ENCODE measurements around the gene CERK.

Gene CERK

DNA sequence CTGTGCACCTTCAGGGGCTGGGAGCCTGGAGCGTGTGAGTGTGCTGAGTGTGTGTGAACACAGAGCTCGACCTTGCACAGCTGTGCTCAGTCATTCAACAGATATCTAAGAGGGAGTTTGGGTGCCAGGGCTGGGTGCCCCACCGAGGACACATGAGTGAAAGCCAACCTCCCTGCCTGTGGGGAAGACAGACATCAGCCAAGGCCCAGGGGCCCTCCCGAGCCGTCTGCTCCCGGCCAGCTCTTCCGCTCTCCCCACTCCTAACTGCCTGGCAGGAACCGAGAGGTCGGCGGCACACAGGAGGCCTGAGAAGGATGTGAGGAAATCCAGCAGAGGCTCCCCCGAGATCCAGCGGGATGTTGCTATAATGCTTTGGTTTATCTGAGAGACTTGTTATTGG is 32.0 kb downstream of the CERK start:
- TF ChIP-seq, protein P1, sequence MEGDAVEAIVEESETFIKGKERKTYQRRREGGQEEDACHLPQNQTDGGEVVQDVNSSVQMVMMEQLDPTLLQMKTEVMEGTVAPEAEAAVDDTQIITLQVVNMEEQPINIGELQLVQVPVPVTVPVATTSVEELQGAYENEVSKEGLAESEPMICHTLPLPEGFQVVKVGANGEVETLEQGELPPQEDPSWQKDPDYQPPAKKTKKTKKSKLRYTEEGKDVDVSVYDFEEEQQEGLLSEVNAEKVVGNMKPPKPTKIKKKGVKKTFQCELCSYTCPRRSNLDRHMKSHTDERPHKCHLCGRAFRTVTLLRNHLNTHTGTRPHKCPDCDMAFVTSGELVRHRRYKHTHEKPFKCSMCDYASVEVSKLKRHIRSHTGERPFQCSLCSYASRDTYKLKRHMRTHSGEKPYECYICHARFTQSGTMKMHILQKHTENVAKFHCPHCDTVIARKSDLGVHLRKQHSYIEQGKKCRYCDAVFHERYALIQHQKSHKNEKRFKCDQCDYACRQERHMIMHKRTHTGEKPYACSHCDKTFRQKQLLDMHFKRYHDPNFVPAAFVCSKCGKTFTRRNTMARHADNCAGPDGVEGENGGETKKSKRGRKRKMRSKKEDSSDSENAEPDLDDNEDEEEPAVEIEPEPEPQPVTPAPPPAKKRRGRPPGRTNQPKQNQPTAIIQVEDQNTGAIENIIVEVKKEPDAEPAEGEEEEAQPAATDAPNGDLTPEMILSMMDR (IDR thresholded peaks at IDR 0.05; ENCODE audit: low read depth, low read length): no peak
- no peak for DNase-seq (ENCODE audit: extremely low read depth, low read depth)

- TF ChIP-seq, protein P1 (IDR thresholded peaks at IDR 0.05; ENCODE audit: low read depth, low read length): no peak
- DNase-seq (ENCODE audit: extremely low read depth, low read depth): no peak
Measured at GRCh38 chr22:46703996-46704370, 34.1 kb downstream of the CERK start.

DNA sequence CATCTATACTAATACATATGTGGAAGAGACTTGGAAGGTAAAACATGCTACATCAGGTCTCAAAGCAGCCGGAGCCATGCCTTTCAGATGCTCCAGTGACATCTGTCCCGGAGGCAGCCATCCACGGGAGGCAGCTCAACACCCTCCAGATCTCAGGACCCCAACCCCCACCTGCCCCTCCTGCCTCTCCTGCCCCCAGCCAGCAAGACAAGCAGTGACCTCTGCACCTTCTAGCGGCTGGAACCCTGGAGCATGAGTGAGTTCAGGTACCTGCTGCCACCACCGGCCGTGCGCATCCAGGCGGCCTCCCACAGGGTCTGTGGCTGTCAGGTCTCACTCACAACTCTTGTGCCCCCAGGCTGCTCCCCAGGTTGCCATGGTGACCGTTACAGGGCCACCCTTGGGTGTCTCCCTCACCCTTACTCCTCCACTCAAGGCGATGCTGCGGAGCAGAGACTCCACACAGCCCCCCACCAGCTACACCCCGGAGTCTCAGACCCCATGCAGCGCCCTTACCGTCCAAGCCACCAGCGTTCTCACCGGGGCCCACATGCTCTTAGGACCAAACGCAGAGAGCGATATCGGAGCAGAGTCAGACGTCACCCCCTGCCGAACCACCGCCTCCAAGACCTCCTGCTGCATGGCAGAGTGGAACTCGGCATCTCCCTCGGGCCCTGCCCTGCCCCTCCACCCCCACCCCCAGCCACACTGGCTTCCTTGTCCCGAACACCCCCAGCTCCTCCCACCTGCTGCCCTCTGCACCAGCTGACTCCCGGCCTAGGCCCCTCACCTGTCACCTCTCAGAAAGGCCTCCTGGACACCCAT is 34.7 kb downstream of the CERK start:
- DNase-seq (ENCODE audit: extremely low read depth, low read depth): no peak
- TF ChIP-seq, protein P1 (IDR thresholded peaks at IDR 0.05; ENCODE audit: low read depth, low read length): no peak

DNA sequence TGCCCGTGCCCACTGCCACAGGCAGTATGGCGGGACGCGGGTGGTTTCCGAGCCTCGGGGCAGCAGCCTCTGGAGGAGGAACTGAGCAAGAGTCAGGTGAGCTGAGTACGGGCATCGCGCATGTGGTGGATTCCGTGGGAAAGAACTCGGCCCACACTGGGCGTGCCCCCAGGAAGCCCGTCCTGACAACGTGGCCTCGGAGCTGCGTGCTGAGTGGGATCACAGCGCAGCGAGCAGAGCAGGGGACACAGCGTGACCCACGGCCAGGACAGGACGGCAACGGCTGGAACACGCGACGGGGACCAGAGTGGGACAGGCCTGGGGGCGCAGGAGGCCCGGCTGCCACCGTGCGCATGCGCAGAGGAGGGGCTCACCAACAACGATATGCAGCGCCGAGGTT is 36.8 kb downstream of the CERK start:
- no peak for DNase-seq (ENCODE audit: extremely low read depth, low read depth)
- TF ChIP-seq, protein P1 (IDR thresholded peaks at IDR 0.05; ENCODE audit: low read depth, low read length): no peak

DNA sequence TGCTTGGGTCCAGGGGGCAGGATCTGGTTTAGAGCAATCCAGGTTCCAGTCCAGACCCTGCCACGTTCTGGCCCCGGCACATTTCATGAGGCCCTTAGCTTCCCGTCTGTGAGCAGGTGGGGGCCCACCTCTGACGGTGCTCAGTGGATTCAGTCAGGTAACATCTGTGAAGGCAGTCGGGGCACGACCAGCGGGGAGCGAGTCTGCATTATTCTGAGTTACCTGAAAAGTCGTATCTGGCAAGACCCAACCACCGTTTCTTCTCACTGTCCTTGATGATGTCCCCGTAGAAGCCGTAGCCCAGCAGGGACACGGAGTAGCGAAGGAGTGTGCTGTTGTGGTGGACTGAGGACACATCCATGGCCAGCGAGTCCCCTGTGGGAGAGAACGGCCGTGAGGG is 39.0 kb downstream of the CERK start:
- no peak for DNase-seq (ENCODE audit: extremely low read depth, low read depth)
- TF ChIP-seq, protein P1 (IDR thresholded peaks at IDR 0.05; ENCODE audit: low read depth, low read length): no peak

DNA sequence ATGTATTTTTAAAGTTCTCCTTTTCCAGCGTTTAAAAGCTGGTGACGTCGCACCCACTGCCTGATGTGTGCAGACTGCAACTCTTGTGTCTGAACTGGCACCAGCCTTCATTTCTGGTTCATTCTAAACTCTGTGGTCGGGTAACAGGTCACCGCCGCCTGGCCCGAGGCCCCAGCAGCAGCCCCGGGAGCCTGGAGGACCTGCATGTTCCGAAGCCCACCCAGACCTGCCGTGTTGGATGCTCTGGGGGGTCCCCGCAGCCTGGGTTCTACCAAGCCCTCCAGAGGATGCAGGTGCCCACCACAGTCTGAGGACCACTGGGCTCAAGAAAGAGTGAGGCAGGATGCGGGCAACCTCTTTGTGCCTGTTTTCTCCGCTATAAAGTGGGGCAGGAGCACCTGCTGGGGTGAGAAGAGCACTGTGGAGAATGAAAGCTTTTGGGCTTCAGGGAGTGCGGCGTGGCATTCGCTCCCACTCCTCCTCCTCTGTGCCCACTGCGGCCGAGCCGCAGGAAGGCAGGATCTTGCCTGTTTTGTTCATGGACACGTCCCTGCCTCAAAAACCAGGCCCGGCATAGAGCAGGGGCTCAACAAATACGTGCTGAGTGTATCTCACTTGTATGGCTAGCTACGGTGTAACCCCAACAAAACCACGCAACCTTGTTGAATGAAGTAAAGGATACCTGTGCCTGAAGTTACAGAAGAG is 40.1 kb downstream of the CERK start:
- TF ChIP-seq, protein P1 (IDR thresholded peaks at IDR 0.05; ENCODE audit: low read depth, low read length): no peak
- DNase-seq (ENCODE audit: extremely low read depth, low read depth): no peak

DNA sequence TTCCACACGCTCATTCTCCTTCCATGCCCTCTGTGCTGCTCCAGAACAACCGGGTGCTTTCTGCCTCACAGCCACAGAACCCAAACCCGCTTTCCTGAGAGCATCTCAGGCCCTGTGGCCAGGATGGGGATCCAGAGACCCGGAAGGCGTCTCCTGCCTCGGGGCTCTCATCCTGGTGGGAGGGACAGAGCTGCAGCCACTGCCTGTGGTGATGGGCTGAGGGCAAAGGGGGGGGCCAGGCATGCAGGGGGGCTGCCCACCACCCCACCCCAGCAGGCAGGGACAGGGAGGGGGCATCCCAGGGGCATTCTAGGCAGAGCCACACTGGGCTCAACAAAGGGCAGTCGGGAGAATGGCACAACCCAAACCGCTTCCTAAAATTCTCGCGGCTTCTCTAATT is 41.4 kb downstream of the CERK start:
- no peak for DNase-seq (ENCODE audit: extremely low read depth, low read depth)
- TF ChIP-seq, protein P1 (IDR thresholded peaks at IDR 0.05; ENCODE audit: low read depth, low read length): no peak

Data from AG09319 (cell line).